Anterior cingulate cortex (tissue), 58 donors: ENCODE data around the gene MXRA7.
"Not testable (repeated sequence)": the region's sequence is repeated elsewhere in the genome, so short reads cannot be mapped to it uniquely, and the experiment has no call there.

Experiments used
- DNase-seq, 58 donors: peaks; one replicate each; lab custom pipeline; 2025; lab: John Stamatoyannopoulos, UW

The MXRA7 gene

GRCh38 chr17:76710863-76711611, at the start of gene MXRA7:
Gene MXRA7, minus strand, starts transcription at chr17:76710965. Its CDS starts 19 bp downstream, at chr17:76710946.
- DNase-seq, result peak in 49 of 58 donors; percentile 21 to 78 (median 51)

GRCh38 chr17:76758570-76758969, 47.8 kb upstream of the MXRA7 start:
- no peak for DNase-seq

- DNase-seq, result no peak
Observed at GRCh38 chr17:76757256-76757655, 46.5 kb upstream of the MXRA7 start.

- no peak for DNase-seq
Observed at GRCh38 chr17:76755285-76755684, 44.5 kb upstream of the MXRA7 start.

GRCh38 chr17:76753061-76753961, 42.5 kb upstream of the MXRA7 start:
- DNase-seq, result no peak

GRCh38 chr17:76752006-76752405, 41.2 kb upstream of the MXRA7 start:
- no peak for DNase-seq

GRCh38 chr17:76751416-76751993, 40.7 kb upstream of the MXRA7 start:
- no peak for DNase-seq

- no peak for DNase-seq
Observed at GRCh38 chr17:76748657-76749056, 37.9 kb upstream of the MXRA7 start.

- DNase-seq, result no peak
Observed at GRCh38 chr17:76747716-76748363, 37.1 kb upstream of the MXRA7 start.

GRCh38 chr17:76745785-76746184, 35.0 kb upstream of the MXRA7 start:
- not testable (repeated sequence) for DNase-seq

- no peak for DNase-seq
Observed at GRCh38 chr17:76744747-76745146, 34.0 kb upstream of the MXRA7 start.

GRCh38 chr17:76742958-76743357, 32.2 kb upstream of the MXRA7 start:
- no peak for DNase-seq

- DNase-seq, result no peak
Observed at GRCh38 chr17:76740329-76741118, 29.8 kb upstream of the MXRA7 start.

GRCh38 chr17:76739568-76740115, 28.9 kb upstream of the MXRA7 start:
- DNase-seq, result not testable (repeated sequence)

GRCh38 chr17:76738468-76738850, 27.7 kb upstream of the MXRA7 start:
- no peak for DNase-seq

- peak in 57 of 58 donors; percentile 75 to 98 (median 93) for DNase-seq
Observed at GRCh38 chr17:76737676-76738467, 27.1 kb upstream of the MXRA7 start, which contains the start of gene MFSD11. Gene MFSD11, plus strand, starts transcription at chr17:76738119. Its CDS starts 234 bp downstream, at chr17:76738353.

- DNase-seq, result peak; percentile 89 to 99 (median 98)
Observed at GRCh38 chr17:76737082-76737675, 26.4 kb upstream of the MXRA7 start, which contains the start of gene SRSF2. Gene SRSF2, minus strand, starts transcription at chr17:76737331. Its CDS starts 171 bp downstream, at chr17:76737160.
